NT2/D1 (cell line): ENCODE data around the gene SDR42E2.

Experiments used
- SUZ12 ChIP-seq: IDR thresholded peaks from 2 replicates; pipeline ENCODE4 v1.6.1; 2011; ENCODE audit not compliant: insufficient read length, insufficient read depth; ENCODE audit errors: extremely low read depth
- YY1 ChIP-seq: IDR thresholded peaks from 2 replicates; pipeline ENCODE4 v1.6.1; 2011; ENCODE audit not compliant: insufficient read length, insufficient read depth

- no peak for TF ChIP-seq YY1
- TF ChIP-seq SUZ12, result no peak
Observed at GRCh38 chr16:22188267-22188594, 25.9 kb downstream of the SDR42E2 start.
